Ovary (tissue), 3 donors: ENCODE results near the gene PLXNB1.

Source experiments
- EP300 ChIP-seq: sonication (generic); formaldehyde crosslinking; IDR thresholded peaks from one replicate; pipeline ENCODE4 v1.6.1; 2017; ENCODE audit warnings: antibody characterized with exemption
- POLR2A ChIP-seq: fragments of 450-650 bp; IDR thresholded peaks from one replicate; pipeline ENCODE4 v1.6.1; 2017; ENCODE audit warnings: antibody characterized with exemption, mild to moderate bottlenecking, moderate library complexity
- TF ChIP-seq, protein P1 (sequence below), 3 donors: fragments of 450-650 bp in 2 of 3; fragments of 200-600 bp in 1 of 3; IDR thresholded peaks; one replicate each; pipeline versions ENCODE4 v1.5.1 to v1.8.0; 2016 to 2022; ENCODE audit warnings: antibody characterized with exemption in 3 of 3, mild to moderate bottlenecking in 1 of 3
- donor health status: DM: no; HTN: no; CAD: no.

DNA sequence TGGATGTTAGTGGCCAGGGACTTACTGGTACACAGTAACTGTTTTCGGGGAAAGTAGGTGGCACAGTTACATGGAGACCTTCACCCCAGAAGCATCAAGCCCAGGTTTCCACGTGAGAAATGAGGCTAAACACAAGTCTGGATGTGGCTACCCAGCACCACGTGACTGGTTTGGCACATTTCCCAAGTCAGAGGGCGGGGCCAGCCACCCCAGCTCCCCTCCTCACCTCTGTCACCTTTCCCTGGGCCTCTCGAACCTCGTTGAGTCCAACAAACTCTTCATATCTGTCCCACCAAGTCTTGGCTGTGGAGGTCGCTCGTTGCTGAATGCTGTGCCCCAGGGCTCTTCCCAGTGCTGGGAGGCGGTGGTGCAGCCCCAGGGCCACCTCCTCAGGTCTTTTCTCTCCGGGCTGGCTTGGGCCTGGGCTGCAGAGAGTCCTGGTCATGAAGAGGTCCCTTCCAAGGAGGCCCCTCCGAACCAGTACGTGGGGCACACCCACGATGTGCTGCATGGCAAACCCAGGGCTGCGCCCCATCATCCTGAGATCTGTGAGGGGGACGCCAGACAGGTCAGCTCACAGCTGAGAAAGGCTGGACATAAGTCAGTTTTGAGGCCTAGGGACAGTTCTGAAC lies 4.8 kb upstream of the PLXNB1 start:
- TF ChIP-seq, protein P1, sequence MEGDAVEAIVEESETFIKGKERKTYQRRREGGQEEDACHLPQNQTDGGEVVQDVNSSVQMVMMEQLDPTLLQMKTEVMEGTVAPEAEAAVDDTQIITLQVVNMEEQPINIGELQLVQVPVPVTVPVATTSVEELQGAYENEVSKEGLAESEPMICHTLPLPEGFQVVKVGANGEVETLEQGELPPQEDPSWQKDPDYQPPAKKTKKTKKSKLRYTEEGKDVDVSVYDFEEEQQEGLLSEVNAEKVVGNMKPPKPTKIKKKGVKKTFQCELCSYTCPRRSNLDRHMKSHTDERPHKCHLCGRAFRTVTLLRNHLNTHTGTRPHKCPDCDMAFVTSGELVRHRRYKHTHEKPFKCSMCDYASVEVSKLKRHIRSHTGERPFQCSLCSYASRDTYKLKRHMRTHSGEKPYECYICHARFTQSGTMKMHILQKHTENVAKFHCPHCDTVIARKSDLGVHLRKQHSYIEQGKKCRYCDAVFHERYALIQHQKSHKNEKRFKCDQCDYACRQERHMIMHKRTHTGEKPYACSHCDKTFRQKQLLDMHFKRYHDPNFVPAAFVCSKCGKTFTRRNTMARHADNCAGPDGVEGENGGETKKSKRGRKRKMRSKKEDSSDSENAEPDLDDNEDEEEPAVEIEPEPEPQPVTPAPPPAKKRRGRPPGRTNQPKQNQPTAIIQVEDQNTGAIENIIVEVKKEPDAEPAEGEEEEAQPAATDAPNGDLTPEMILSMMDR (IDR thresholded peaks at IDR 0.05): no peak
- TF ChIP-seq POLR2A: no peak
- TF ChIP-seq EP300: no peak
